K562 (cell line): ENCODE results near the gene OARD1. TPM values are rescaled to one million over a fixed set of nuclear protein-coding genes. Genes with fewer than 3 reads are reported as not detected.

ENCODE experiments used
- ATAC-seq: fragments of 200-7000 bp; cut with Tn5 transposase; 3 replicates; pipeline ENCODE4 v1.9.1; 2020; ENCODE audit warnings: moderate library complexity
- BruUV-seq: library from RNA; stranded (reverse); fragments of 400-500 nt; replicated peaks from 2 replicates; lab custom pipeline; 2021; lab: Mats Ljungman, UMichigan
- CTCF ChIA-PET: fragments of 300-600 bp; formaldehyde crosslinking; extraction: SDS; loops from one replicate; lab custom pipeline; 2021; ENCODE audit warnings: low intra/inter-chr PET ratio; lab: Yijun Ruan, JAX
- POLR2A ChIA-PET: fragments of 300-600, 350-650 bp; sonication (Branson Sonifier 250); formaldehyde crosslinking; extraction: SDS; loops from one replicate; lab custom pipeline; 2021; ENCODE audit warnings: antibody characterized with exemption, inconsistent platforms; lab: Yijun Ruan, JAX
- DNase-seq, 4 experiments: peaks; one replicate each; pipeline versions ENCODE4 v3.0.0 to v3.0.0-alpha.2; 2011 to 2018; ENCODE audit warnings: low spot score in 3 of 4, mixed read lengths in 3 of 4; ENCODE audit errors: extremely low read depth in 1 of 4
- FAIRE-seq: peaks from 2 replicates; lab custom pipeline; 2011; peaks lifted over from hg19 to GRCh38; lab: Jason Lieb, UNC
- H2AFZ ChIP-seq: 2 replicates; pipeline ENCODE4 v1.6.0; 2011; ENCODE audit warnings: low read depth, low read length, control low read depth, inconsistent platforms
- H3K27ac ChIP-seq: fragments of 200-600 bp; 3 replicates; pipeline ENCODE4 v1.8.0; 2011; ENCODE audit warnings: low read depth, mild to moderate bottlenecking, control low read depth, inconsistent platforms, low read length, moderate library complexity, mixed read lengths; ENCODE audit errors: extremely low read depth
- H3K27me3 ChIP-seq, 2 experiments: fragments of 300-600 bp in 1 of 2; 2 replicates in 1 of 2; 3 replicates in 1 of 2; pipeline versions ENCODE4 v1.6.0 to v1.8.0; 2011; ENCODE audit warnings: inconsistent platforms in 2 of 2, low read length in 2 of 2, mild to moderate bottlenecking in 1 of 2, mixed read lengths in 1 of 2, moderate library complexity in 1 of 2; ENCODE audit not compliant: control insufficient read depth in 2 of 2, insufficient read depth in 2 of 2
- H3K36me3 ChIP-seq: fragments of 300-600 bp; 3 replicates; pipeline ENCODE4 v1.8.0; 2011; ENCODE audit warnings: mild to moderate bottlenecking, low read length, inconsistent platforms; ENCODE audit not compliant: control insufficient read depth, insufficient read depth
- H3K4me1 ChIP-seq, 2 experiments: fragments of 200-600 bp in 1 of 2; replicated peaks in 1 of 2; 2 replicates in 1 of 2; 3 replicates in 1 of 2; pipeline versions ENCODE4 v1.5.1 to v1.8.0; 2011; ENCODE audit warnings: inconsistent platforms in 2 of 2, low read length in 2 of 2, mild to moderate bottlenecking in 1 of 2, mixed read lengths in 1 of 2, moderate library complexity in 1 of 2; ENCODE audit not compliant: control insufficient read depth in 2 of 2, insufficient read depth in 2 of 2
- H3K4me2 ChIP-seq: 2 replicates; pipeline ENCODE4 v1.6.1; 2011; ENCODE audit warnings: low read length, control low read depth, inconsistent platforms, mixed read lengths; ENCODE audit not compliant: insufficient read depth
- H3K4me3 ChIP-seq: fragments of 200-600 bp; sonication (generic), shearing (Covaris generic); 2 replicates; pipeline ENCODE4 v1.5.1; 2016; ENCODE audit warnings: control low read depth, inconsistent platforms
- H3K79me2 ChIP-seq: fragments of 200-600 bp; 3 replicates; pipeline ENCODE4 v1.8.0; 2011; ENCODE audit warnings: low read length, inconsistent platforms; ENCODE audit not compliant: control insufficient read depth, insufficient read depth
- H3K9ac ChIP-seq, 2 experiments: 2 replicates each; pipeline versions ENCODE4 v1.6.0 to v1.6.1; 2011; ENCODE audit warnings: low read depth in 2 of 2, low read length in 2 of 2, control low read depth in 1 of 2, inconsistent platforms in 1 of 2, mild to moderate bottlenecking in 1 of 2, mixed read lengths in 1 of 2; ENCODE audit not compliant: insufficient read depth in 1 of 2
- H3K9me1 ChIP-seq: one replicate; pipeline ENCODE4 v1.6.0; 2011; ENCODE audit warnings: inconsistent platforms, mild to moderate bottlenecking, low read length, moderate library complexity; ENCODE audit not compliant: control insufficient read depth, insufficient read depth
- H3K9me3 ChIP-seq: replicated peaks from 2 replicates; pipeline ENCODE4 v1.5.1; 2011; ENCODE audit warnings: low read depth, low read length, inconsistent platforms; ENCODE audit not compliant: control insufficient read depth, insufficient read depth
- H4K20me1 ChIP-seq: replicated peaks from 2 replicates; pipeline ENCODE4 v1.6.1; 2011; ENCODE audit warnings: low read length, inconsistent platforms, mixed read lengths; ENCODE audit not compliant: control insufficient read depth, insufficient read depth
- CBFA2T2 ChIP-seq: fragments of 450-650 bp; conservative IDR thresholded peaks from 2 replicates; pipeline ENCODE4 v1.6.1; 2017; ENCODE audit warnings: mild to moderate bottlenecking
- CBFA2T3 ChIP-seq: fragments of 450-650 bp; IDR thresholded peaks from 2 replicates; pipeline ENCODE4 v1.6.1; 2017
- SLC30A9 ChIP-seq: fragments of 250-450 bp; sonication (Bioruptor Pico); IDR thresholded peaks from 2 replicates; pipeline ENCODE4 v1.8.0; 2022; ENCODE audit warnings: mild to moderate bottlenecking, moderate library complexity
- SPI1 ChIP-seq: IDR thresholded peaks from 2 replicates; pipeline ENCODE4 v1.6.1; 2011; ENCODE audit warnings: low read depth, low read length, control low read depth, borderline replicate concordance
- ZNF639 ChIP-seq, 2 experiments: fragments of 200-800 bp in 1 of 2; sonication (Bioruptor generic) in 1 of 2; sonication (generic) in 1 of 2; formaldehyde crosslinking in 1 of 2; IDR thresholded peaks in 1 of 2; conservative IDR thresholded peaks in 1 of 2; 2 replicates each; pipeline versions ENCODE4 v1.5.0 to v1.6.1; 2016 to 2020; ENCODE audit warnings: missing compliant biosample characterization in 1 of 2, missing genetic modification characterization in 1 of 2, missing genetic modification reagents in 1 of 2
- WGBS: fragments of 100-300 bp; shearing (Covaris generic); methylation state at CpG from one replicate; pipeline ENCODE4 v1.1.6; 2016; ENCODE audit warnings: low coverage, mixed read lengths; ENCODE audit not compliant: insufficient coverage; ENCODE audit errors: missing lambda C conversion rate; 5-methylcytosine and 5-hydroxymethylcytosine counted together
- in situ Hi-C: fragments of 300-500 bp; cut with MboI; formaldehyde crosslinking; loops from 4 replicates; pipeline ENCODE4 v1.15.0; 2018; ENCODE audit warnings: inconsistent platforms, mixed read lengths
- intact Hi-C: fragments of 100-400 bp; cut with micrococcal nuclease; formaldehyde crosslinking; loops from 2 replicates; pipeline ENCODE4 v1.14.2; 2022
- polyA plus RNA-seq, 8 experiments: library from polyadenylated mRNA; depleted of rRNA in 4 of 8; stranded (reverse) in 5 of 8; unstranded in 3 of 8; fragments of >200 nt; fragmentation: Nextera tagmentation in 2 of 8; fragmentation: Illumina TruSeq in 1 of 8; extraction: Ambion mirVana in 2 of 8; extraction: Trizol in 1 of 8; gene quantifications; 2 replicates each; pipeline versions ENCODE4 v1.2.1 to v1.2.3, GENCODE V29; 2011 to 2014; ENCODE audit warnings: inconsistent platforms in 1 of 8, missing spikeins in 1 of 8
- total RNA-seq, 7 experiments: library from RNA; depleted of rRNA in 6 of 7; stranded (reverse); fragments of >200 nt in 6 of 7; fragmentation: Illumina TruSeq in 2 of 7; extraction: Trizol in 2 of 7; gene quantifications; 2 replicates each; pipeline versions ENCODE4 v1.2.1 to v1.2.3, GENCODE V29; 2011 to 2021; ENCODE audit warnings: low replicate concordance in 1 of 7

The OARD1 gene
- total and polyA plus RNA-seq, 9 of the 15 experiments (the other 6 are each of a cell fraction or from before 2014, with no cell fraction given) = 43.4 to 88.3 (median 61.1) TPM

GRCh38 chr6:41050536-41050935 is 21.6 kb downstream of the OARD1 start:
- peaks cover 4 to 12% of the 10 kb centered on the region in 2 experiments for H3K4me1 ChIP-seq
- no peaks in the 10 kb centered on the region for H3K9me3 ChIP-seq
- H3K27me3 ChIP-seq = no peaks in the 10 kb centered on the region
- H3K4me2 ChIP-seq = no peak overlapping the region
- in situ Hi-C loops = no loop called here
- no peaks in the 10 kb centered on the region for H3K79me2 ChIP-seq
- no peak overlapping the region for H3K4me3 ChIP-seq
- intact Hi-C loops = no loop called here
- no peak overlapping the region for H3K27ac ChIP-seq
- DNase-seq (no peak), ATAC-seq (no peak), FAIRE-seq (no peak)
- no peaks in the 10 kb centered on the region for H3K36me3 ChIP-seq
- ChIA-PET POLR2A (interaction anchor here (1.0 kb wide), 1 partner anchor 8 kb away, joined by 3 read pairs; the partner anchor contains the start of gene TSPO2), CTCF (interaction anchor here (0.6 kb wide), 1 partner anchor 11 kb away, joined by 3 read pairs; no protein-coding TSS in a partner anchor)
- no peak overlapping the region for H2AFZ ChIP-seq
- H4K20me1 ChIP-seq = peaks cover 4% of the 10 kb centered on the region; the same call in 1 of the 2 replicates
- TF ChIP-seq CBFA2T2 = 0 out of 2 replicates have a peak, but pooled peaks have one; percentile 10
- no peak for TF ChIP-seq ZNF639 (CRISPR knock-in tag; conservative IDR thresholded peaks at IDR 0.05 in 1 of 2, IDR thresholded peaks at IDR 0.05 in 1 of 2)
- TF ChIP-seq SLC30A9 (CRISPR knock-in tag) = no peak
- TF ChIP-seq SPI1 = no peak
- TF ChIP-seq CBFA2T3 = 0 out of 2 replicates have a peak, but pooled peaks have one; percentile 18
- H3K9me1 ChIP-seq = no peaks in the 10 kb centered on the region
- WGBS = 17% methylated on average over 3 of the region's 3 CpGs
- H3K9ac ChIP-seq = no peak overlapping the region
- BruUV-seq = no TSS peak
